HG03108 (cell line): ENCODE measurements around the gene FDXR.

ENCODE experiments used
- ATAC-seq: cut with Tn5 transposase; IDR thresholded peaks from one replicate; pipeline ENCODE4 v1.9.1; 2021; ENCODE audit warnings: moderate library complexity; ENCODE audit not compliant: unreplicated experiment

The FDXR gene

GRCh38 chr17:74900208-74900607, 27.4 kb upstream of the FDXR start:
- ATAC-seq, result no peak

- no peak for ATAC-seq
Observed at GRCh38 chr17:74898376-74898946, 25.7 kb upstream of the FDXR start.

GRCh38 chr17:74893936-74894671, 21.3 kb upstream of the FDXR start:
- no peak for ATAC-seq

DNA sequence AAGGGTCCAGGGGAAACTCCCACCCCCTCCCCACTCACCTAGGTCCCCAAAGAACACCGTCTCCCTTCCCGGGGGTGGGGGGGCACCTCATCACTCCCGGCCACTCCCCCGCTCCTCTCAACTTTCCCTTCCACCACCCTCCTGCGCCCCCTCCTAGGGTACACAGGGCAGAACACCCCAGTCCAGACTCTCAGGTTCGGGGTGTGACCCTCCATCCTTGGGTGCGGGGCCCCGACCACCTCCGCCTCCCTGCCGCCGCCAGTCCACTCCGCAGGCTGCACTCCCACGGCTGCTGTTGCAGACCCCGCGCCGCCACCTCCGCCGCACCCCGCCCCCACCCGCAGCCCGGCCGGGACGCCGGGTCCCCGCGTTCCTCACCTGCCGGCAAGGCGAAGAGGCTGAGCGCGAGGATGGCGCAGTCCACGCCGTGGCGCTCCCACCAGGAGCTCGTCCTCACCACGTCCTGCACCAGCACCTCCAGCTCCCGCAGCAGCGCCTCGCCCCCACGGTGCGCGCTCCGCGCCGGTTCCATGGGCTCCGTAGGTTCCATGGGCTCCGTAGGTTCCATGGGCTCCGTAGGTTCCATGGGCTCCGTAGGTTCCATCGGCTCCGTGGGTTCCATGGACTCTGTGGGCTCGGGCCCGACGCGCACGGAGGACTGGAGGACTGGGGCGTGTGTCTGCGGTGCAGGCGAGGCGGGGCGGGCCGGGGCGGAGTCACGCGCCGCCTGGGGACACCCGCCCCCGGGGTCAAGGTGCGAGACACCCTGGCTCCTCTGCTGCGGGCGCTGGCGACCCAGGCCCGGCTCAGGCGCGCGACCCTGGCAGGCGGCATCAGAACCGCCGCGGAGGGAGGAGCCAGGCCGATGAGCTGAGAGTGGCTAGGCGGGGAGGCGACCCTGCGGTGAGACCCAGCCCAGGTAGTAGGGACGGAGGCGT, 20.4 kb upstream of the FDXR start, which contains the start of gene FADS6:
Gene FADS6, minus strand, starts transcription at position 660 of the 938 bp plus-strand sequence. Its CDS starts 38 bp downstream, at position 622.
- no peak for ATAC-seq

- ATAC-seq, result no peak
Observed at GRCh38 chr17:74892013-74892841, 19.4 kb upstream of the FDXR start.

DNA sequence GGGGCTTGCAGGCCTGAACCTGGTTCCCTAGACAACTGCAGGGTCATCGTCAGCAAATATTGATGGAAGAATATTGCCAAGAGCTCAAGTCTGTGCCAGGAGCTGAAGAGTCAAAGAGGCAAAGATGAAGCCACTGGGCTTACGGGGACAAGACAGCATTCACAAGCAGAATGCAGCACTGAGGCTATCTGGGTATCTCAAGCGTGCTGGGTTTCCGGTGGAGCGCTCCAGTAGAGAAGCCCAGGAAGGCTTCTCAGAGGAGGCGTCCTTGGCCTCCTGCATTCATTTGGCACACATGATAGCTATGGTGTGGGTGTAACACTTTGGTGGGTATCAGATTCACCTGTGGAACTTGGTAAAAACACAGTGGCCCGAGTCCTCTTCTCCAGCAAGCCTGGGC, 17.8 kb upstream of the FDXR start:
- ATAC-seq, result no peak

DNA sequence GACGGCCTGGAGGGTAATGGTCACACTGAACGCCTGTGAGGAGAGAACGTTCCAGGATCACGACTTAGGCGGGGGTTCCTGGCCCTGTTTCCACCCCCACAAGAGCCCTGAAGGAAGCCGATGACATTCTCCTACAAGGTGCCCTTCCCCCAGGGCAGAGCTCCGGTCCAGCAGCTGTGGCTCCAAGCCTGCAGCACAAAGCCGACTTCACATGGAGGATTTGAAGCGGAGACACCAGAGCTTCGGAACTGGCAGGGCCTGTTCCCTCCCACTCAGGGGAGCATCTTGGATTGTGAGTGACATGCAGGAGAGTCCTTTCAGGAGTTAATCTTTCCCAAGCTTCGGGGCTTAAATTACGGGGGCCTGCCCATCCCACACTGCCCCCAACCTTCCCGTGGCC, 15.7 kb upstream of the FDXR start:
- no peak for ATAC-seq

- no peak for ATAC-seq
Observed at GRCh38 chr17:74883241-74883745, 10.5 kb upstream of the FDXR start.

DNA sequence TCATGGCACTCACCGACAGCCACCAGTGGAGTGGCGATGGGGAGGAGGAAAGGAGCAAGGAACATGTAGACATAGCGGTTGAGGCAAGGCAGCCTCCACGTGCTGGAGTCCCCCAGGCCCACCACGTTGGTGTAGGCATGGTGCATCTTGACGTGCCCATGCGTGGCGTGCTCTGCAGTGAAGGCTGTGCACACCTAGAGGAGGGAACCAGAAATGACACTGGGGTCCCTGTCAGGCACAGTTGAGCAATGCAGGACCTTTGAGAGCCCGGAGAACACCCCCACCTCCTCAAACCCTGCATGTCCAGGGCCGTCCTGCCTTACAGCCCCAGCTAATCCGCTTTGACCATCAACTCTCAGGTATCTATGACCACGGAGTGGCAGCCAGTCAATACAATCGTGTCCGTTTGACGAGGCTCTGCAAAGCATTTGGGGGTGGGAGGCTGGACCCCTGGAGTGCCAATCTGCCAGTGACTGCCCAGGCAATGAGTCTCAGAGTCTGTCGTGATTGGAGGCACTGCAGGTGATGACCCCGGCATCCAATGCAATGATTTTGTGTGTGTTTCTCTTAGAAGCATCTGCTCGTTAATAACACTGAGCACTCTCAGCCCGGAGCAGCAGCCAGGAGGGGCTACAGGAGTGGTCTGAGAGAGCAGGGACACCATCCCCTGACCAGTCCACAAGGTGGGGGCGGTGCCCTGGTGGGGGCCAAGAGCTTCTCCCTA, 9.9 kb upstream of the FDXR start:
- ATAC-seq, result no peak

DNA sequence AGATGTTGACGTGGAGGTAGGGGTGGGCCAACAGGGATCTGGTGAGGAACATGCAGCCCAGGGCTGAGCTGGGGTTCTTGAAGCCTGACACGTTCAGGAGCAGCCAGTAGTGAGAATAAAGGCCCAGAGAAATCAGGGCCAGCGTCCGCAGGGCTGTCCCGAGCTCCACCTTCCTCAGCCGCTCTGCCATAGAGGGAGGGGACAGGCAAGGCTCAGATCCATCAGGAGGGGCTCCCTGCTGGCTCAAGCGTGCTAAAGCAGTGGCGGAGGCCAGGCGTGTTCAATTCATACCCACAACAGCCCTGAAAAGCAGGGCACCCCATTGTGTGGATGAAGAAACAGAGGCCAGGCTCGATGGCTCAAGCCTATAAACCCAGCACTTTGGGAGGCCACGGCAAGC, 8.3 kb upstream of the FDXR start:
- ATAC-seq, result no peak

DNA sequence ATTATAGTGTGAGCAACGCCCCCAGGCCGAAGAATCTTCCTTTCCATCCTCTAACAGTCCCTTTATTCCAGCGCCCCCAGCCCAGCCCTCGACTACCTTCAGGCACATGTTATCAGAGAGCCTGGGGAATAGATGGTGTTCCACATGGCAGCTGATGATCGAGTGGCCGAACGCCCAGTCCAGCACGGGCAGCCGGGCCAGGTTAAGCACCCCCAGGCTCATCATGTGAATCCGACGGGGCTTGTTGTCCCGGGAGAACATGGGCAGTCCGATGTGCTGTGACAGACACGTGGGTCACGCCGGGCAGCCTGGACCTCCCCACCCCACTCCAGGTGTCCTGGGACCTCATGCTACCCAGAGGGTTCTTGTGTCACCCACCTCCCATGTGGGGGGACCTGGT, 6.5 kb upstream of the FDXR start:
- ATAC-seq, result no peak

GRCh38 chr17:74878658-74879057, 5.9 kb upstream of the FDXR start:
- no peak for ATAC-seq

DNA sequence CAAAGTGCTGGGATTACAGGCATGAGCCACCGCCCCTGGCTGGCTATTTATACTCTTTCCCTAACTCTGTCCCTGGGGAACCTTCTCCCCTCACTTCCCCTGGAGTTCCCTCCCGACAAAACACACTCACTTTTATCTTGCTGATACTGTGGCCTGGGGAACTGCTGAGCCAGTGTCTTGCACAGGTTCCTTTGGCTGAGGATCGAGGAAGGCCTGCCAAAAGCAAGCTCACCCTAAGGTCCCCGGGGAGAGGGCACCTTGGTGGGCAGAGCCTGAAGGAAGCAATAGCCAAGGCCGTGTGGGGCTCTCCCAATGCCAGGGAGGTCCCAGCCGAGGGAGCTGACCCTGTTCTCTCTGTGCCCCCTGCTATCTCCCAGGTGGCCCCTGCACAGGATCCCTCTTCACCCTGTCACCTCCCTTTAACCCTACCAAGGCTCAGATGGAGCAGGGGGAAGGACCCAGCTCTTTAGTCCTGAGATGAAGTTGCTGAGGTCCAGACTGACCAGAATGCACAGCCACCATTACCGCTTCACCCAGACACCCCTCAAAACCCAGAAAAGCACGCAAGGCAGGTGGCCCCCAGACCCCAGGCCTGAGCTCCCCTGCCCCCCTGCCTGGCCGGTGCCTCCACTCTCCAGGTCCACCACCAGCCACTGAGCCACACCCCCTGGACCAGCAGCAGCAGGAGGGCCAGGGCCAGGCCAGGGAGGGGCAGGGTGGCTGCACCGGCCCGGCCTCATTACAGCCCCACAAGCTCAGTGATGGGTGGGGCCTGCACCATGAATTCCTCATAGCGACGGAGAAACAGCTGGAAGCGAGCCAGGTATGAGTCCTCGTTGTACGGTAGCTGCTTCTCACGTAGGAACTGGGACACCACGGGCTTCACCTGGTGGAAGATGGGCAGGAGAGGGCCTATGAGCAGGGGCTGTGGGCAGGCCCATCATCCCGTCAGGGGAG, 5.1 kb upstream of the FDXR start:
- no peak for ATAC-seq

- no peak for ATAC-seq
Observed at GRCh38 chr17:74875977-74876593, 3.3 kb upstream of the FDXR start.

DNA sequence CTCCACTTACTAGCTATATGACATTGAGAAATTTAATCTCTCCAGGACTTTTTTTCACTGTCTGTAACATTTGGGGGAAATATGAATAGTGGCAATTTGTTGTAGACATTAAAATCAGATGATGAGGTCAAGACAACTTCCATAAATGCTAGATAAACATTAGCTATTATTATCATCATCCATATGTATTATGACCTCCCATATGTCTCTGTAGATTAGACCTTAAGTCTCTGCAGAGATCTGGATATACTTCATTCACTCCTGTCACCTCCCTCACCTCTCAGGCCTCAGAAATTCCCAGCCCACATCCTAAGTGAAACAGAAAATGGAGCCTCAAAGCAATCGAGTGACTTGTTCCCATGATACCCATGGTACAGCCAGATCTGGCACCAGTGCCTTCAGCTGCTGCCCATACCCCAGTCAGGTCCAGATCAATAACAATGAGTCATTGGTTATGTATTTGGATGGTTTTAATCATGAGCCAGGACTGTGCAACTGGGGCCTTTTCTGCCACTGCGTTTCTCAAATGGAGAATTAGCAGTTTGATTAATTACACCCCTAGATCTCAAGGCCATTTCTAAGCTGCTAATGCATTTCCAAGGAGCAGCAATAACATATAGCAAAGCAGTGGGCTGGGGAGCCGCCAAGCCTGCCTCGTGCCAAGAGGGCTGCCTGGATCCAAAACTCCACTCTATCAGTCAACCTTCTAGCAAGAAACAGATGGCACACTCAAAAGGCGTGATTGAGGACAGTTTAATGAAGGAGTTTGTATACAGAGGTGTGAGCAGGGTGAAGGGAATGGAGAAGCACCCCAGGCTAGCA, 2.6 kb upstream of the FDXR start:
- no peak for ATAC-seq

DNA sequence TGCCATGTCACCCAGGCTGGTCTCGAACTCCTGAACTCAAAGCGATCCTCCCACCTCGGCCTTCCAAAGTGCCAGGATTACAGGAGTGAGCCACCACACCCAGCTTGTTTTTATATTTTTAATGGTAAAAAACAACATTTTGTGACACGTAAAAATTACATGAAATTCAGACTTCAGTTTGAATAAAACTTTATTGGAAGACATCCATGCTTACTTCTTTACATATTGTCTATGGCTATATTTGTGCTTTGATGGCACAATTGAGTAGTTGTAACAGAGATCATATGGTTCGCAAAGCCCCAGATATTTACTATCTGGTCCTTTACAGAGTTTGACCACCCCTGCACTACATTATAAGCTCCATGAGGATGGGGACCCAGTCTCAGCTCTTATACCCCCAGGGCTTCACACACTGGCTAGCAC, 1.8 kb upstream of the FDXR start:
- no peak for ATAC-seq

- no peak for ATAC-seq
Observed at GRCh38 chr17:74873874-74874614, 1.2 kb upstream of the FDXR start.
